HFF-Myc (cell line): ENCODE data around the gene BNIP3.

Experiments used
- DNase-seq: peaks from one replicate; pipeline ENCODE4 v3.0.0-alpha.2; 2011; ENCODE audit warnings: low read depth; ENCODE audit errors: extremely low read depth
- H3K4me3 ChIP-seq: replicated peaks from 2 replicates; pipeline ENCODE4 v1.5.1; 2011; ENCODE audit warnings: low read depth, mild to moderate bottlenecking, control low read depth, low read length
- TF ChIP-seq, protein P1 (sequence below): IDR thresholded peaks from 2 replicates; pipeline ENCODE4 v1.5.1; 2012; ENCODE audit warnings: mild to moderate bottlenecking, low read depth, low read length, control low read depth; ENCODE audit errors: missing control alignments

Gene BNIP3

DNA sequence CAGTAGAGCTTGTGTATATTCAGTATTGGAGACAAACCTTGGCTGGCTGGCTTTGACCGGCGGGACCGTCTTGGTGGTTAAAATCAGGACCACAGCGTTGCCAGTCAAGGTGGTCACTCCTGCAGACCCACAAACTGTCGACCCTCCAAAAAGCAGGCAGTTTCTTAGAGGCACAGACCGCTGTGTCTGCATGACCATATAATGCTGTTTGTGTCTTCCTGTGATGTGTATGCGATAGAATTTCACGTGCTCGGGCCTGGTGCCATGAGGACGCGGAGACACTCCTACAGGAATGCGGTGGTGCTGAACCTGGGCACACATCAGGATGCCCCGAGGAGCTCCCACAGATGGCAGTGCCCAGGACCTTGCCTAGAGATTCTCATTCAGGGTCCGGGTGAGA, 34.8 kb downstream of the BNIP3 start:
- no peak overlapping the region for H3K4me3 ChIP-seq

DNA sequence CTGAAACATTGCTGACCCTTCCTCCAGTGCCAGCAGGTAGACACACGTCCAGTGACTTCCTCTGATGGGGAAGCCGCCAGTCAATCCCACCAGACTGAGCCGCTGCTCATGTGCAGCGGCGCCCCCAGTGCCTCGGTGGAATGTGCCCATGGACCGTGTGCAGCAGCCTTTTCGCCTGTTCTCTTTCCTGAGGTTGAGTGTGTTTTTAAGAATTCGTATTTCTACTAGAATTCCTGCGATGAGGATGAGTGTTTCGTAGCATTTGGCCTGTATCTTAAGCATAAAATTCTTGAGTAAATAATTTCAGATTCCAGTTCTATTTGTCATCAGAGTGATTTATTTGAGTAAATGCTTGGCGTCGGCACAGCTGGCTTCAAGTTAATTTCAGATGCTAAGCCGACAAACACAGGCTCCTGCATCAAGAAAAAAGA, 35.4 kb downstream of the BNIP3 start:
- DNase-seq = peak; percentile 7
- TF ChIP-seq, protein P1, sequence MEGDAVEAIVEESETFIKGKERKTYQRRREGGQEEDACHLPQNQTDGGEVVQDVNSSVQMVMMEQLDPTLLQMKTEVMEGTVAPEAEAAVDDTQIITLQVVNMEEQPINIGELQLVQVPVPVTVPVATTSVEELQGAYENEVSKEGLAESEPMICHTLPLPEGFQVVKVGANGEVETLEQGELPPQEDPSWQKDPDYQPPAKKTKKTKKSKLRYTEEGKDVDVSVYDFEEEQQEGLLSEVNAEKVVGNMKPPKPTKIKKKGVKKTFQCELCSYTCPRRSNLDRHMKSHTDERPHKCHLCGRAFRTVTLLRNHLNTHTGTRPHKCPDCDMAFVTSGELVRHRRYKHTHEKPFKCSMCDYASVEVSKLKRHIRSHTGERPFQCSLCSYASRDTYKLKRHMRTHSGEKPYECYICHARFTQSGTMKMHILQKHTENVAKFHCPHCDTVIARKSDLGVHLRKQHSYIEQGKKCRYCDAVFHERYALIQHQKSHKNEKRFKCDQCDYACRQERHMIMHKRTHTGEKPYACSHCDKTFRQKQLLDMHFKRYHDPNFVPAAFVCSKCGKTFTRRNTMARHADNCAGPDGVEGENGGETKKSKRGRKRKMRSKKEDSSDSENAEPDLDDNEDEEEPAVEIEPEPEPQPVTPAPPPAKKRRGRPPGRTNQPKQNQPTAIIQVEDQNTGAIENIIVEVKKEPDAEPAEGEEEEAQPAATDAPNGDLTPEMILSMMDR = no peak

More for the DNA sequence above, 34.8 kb downstream of the BNIP3 start:
- TF ChIP-seq, protein P1 = no peak
- no peak for DNase-seq

DNA sequence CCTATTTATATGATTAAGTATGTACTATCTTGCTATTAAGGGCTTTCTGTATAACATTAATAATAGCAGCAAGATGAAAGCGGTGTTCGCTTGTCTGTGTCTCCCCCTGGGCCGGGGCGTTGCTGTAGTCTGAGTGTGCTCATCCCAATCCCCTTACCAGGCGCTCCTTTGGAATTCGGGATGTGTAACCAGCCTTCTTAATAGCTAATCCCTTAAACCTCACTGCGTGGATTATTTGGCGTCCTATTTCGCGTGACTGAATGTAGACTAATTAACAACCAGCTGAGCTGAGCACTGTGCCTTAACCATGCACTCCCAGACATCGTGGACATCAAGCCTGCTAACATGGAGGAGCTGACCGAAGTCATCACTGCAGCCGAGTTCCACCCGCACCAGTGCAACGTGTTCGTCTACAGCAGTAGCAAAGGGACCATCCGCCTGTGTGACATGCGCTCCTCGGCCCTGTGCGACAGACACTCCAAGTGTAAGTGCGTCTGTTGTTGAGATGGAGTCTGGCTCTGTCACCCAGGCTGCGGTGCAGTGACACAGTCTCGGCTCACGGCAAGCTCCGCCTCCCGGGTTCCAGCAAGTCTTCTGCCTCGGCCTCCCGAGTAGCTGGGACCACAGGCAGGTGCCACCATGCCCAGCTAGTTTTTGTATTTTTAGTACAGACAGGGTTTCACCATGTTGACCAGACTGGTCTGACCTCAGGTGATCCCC, 36.6 kb downstream of the BNIP3 start:
- TF ChIP-seq, protein P1 = no peak
- no peak for DNase-seq

More for the DNA sequence above, 35.4 kb downstream of the BNIP3 start:
- H3K4me3 ChIP-seq = no peak overlapping the region

DNA sequence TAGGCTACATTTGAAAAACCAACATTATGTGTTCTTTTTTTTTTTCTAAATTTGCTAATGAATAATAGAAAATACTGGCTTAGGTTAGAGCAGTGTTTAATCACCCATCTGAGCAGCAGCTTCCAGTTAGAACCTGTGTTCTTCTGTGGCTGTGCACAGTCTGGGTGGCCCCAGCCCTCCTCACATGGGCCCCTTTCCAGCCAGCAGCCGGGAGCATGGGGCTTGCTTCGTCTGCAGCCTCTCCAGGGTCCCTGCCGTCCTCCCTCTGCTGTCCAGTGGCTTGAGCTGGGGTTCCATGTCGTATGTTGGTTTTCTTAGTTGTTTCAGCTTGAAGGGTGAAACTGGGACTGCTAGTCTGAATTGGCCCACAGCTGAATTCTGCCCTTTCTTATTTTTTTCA, 37.3 kb downstream of the BNIP3 start:
- DNase-seq = no peak
- no peak overlapping the region for H3K4me3 ChIP-seq
- TF ChIP-seq, protein P1 = no peak

More for the DNA sequence above, 36.6 kb downstream of the BNIP3 start:
- no peak overlapping the region for H3K4me3 ChIP-seq

DNA sequence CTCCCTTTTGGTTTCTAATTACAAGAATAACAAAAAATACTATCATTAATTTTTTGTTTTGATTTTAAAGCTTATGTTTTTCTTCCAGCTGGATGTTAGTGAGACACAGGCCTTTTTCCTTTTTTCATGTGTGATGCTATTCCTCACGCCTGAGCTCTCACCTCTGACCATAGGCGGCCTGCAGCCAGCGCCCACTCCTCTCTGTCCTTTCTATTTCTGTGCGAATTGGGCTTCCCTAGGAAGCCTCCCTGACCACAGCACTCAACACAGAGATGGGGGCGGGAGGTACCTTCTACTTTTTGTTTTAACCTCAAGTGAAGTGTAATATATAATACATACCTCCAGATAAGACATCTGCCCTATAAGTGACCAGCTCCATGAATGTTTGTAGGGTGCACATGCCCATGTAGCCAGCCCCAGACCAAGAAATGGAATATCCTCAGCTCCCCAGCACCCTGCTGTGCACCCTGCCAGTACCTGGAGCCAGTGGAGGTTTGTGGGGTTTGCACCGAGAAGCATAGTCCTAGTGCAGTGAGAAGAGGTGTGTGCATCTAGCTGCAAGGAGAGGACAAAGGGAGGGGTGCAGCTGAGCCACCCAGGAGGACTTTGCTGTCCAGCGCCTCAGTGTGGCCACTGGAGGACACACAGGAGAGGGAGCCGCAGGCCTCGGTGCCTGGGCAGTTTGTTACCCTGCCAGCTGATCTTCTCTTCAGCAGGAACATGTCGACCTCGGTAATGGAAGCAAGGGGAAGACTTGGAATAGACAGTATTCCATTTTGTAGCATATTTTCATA, 38.5 kb downstream of the BNIP3 start:
- no peak for DNase-seq
- TF ChIP-seq, protein P1 = peak; percentile 42
- no peak overlapping the region for H3K4me3 ChIP-seq

DNA sequence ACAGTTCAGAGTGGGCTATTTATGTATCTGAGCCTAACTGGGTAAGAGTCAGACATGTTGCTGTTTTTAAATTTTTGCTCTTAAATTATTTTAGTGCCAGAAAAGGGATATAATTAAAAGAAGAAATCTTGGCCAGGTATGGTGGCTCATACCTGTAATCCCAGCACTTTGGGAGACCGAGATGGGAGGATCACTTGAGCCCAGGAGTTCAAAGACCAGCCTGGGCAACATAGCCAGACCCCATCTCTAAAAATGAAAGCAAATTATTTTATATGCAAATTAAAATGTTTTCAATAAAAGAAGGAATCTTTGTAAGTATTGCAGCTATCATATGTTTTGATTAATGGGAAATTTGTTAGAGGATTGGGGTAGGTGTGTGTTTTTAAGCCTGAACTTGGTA, 39.3 kb downstream of the BNIP3 start:
- H3K4me3 ChIP-seq = no peak overlapping the region
- TF ChIP-seq, protein P1 = no peak
- DNase-seq = no peak
